Stimulated activated CD4-positive, alpha-beta T cell treated with anti-CD3 and anti-CD28 coated beads, TNF-alpha, amount 100 ng/mL, for 1 hour (primary cell): ENCODE results near the gene TAF6L.
"Not testable (repeated sequence)": the region's sequence is repeated elsewhere in the genome, so short reads cannot be mapped to it uniquely, and the experiment has no call there.

Experiments used
- DNase-seq, 3 donors: peaks; one replicate each; pipeline ENCODE4 v3.0.0-alpha.2; 2020; ENCODE audit warnings: low read depth in 3 of 3, low spot score in 1 of 3

The TAF6L gene

GRCh38 chr11:62771144-62772021 lies at the start of gene TAF6L:
Gene TAF6L, plus strand, starts transcription at chr11:62771396. Its CDS starts 4,388 bp downstream, at chr11:62775784.
- DNase-seq = peak; percentile 74 to 89 (median 78)

- no peak for DNase-seq
These were observed 49.2 kb upstream of the TAF6L start for GRCh38 chr11:62721994-62722393.

- DNase-seq = no peak
These were observed 47.0 kb upstream of the TAF6L start for GRCh38 chr11:62724171-62724570.

GRCh38 chr11:62725646-62726045 lies 45.5 kb upstream of the TAF6L start:
- DNase-seq = no peak

DNA sequence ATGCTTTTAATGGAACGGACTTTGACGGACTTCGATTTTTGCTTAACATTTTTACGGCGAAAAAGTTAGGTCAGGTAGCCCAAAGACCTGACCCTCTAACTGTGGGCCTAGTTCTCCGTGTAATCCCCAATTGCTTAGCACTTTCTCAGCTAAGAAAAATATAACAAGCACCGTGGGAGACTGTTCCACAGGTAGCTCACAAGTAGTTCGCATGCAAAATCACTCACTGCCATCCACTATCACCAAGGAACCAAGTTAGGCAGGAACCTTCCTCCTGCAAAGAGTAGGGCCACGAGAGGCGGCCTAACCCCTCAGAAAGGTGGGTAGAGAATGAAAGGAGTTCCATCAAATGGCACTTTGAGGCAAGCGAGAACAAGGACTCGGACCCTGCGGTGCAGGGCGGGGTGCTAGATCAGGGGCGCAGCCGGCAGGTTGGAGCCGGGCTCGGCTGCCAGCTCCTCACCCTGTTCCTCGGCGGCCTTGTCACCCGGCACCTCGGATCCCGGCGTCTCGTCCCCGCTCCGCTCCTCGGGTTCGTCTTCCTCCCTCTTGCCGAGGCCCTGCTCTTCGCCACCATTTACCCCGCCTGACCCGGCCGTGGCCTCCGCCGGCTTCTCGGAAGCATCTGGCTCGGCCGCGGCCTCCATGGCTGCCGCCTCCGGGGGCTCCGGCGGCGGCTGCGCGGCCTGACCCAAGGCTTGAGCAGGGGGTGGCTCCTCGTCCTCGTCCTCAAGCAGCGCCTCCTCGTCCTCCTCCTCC lies 44.9 kb upstream of the TAF6L start:
- no peak for DNase-seq

GRCh38 chr11:62726915-62727164 lies 44.4 kb upstream of the TAF6L start:
- peak in 1 of 3 donors; percentile 33 for DNase-seq

- DNase-seq = peak; percentile 95 to 98 (median 98)
These were observed 43.9 kb upstream of the TAF6L start, which contains the start of gene HNRNPUL2 for GRCh38 chr11:62727165-62727871. Gene HNRNPUL2, minus strand, starts transcription at chr11:62727457. Its CDS starts 301 bp downstream, at chr11:62727156.

- DNase-seq = peak; percentile 43 to 68 (median 60)
These were observed 43.4 kb upstream of the TAF6L start for GRCh38 chr11:62727872-62728170.

- peak; percentile 58 to 69 (median 63) for DNase-seq
These were observed 42.8 kb upstream of the TAF6L start, which contains the start of gene TTC9C for GRCh38 chr11:62728171-62728988. Gene TTC9C, plus strand, starts transcription at chr11:62728486. Its CDS starts 363 bp downstream, at chr11:62728849.

- DNase-seq = not testable (repeated sequence)
These were observed 41.1 kb upstream of the TAF6L start for GRCh38 chr11:62730076-62730475.

DNA sequence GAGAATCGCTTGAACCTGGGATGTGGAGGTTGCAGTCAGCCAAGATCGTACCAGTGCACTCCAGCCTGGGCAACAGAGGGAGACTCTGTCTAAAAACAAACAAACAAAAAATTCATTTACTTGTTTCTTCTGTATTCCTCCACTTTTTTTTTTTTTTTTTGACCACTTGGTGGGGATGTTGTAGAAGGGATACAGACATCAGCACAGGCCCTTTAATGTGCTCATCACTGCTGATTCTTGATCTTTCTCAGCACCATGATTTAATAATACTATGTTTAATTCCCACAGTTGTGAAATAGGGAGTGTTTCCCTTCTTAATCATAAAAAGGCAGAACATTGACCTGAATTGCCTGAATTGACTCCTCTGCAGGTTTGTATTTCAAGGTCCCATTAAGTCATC lies 38.4 kb upstream of the TAF6L start:
- DNase-seq = no peak

- DNase-seq = no peak
These were observed 34.0 kb upstream of the TAF6L start for GRCh38 chr11:62737196-62737595.

DNA sequence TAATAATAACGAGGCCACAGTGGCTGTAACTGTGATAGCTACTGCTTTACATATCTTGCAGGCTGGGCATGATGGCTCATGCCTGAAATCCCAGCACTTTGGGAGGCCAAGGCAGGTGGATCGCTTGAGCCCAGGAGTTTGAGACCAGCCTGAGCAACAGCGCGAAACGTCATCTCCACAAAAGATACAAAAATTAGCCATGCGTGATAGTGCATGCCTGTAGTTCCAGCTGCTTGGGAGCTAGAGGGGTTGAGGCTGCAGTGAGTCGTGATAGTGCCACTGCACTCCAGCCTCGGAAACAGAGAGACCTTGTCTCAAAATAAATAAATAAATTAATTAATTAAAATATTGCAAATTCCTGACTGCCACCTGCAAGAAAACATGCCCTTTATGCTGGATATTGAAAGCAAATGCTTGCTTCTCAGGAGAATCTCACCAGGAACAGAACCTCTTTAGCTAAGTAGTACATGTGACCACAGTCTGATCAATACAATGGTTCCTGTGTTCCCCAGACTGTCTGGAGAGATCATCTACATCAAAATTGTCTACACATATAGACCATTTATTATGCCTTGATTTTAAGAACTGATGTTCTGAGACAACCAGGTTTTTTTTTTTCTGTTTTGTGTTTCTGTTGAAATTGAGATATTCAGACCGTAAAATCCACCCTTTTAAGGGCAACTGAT lies 23.6 kb upstream of the TAF6L start:
- DNase-seq = no peak

- DNase-seq = not testable (repeated sequence)
These were observed 21.3 kb upstream of the TAF6L start for GRCh38 chr11:62749931-62750330.

- no peak for DNase-seq
These were observed 18.9 kb upstream of the TAF6L start for GRCh38 chr11:62752177-62752785.

DNA sequence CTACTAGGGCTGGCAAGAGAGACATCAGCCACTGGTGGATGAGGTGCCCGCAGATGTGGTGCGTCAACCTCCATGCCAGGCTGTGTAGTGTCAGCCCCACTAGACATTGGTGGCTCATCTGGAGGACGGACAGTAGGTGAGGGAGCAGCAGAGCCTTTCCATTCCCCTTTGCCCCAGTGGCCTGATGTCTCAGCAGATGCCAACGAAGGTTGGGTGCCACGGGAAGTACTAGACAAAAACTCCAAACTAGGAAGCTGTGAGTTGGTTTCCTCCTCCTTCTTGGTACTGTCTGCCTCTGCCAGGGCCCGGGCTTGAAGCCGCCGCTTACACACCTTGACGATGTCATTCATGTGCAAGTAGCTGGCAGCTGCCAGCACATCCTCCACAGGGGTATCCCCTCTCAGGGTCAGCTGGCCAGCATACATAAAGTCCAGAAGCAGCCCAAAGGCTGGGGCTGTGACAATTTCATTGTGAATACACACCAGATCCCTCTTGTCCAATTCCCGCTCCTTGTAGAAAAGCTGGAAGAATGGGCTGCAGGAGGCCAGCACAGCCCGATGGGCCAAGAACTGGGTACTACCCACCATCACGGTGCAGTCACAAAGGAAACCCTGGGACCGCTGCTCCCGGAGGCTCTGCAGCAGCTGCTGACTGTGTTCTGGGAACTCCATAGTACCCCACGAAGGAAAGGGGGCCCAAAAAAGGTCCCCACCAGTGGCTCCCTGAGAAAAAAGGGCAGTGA lies 18.0 kb upstream of the TAF6L start:
- no peak for DNase-seq

- peak; percentile 89 to 94 (median 93) for DNase-seq
These were observed 17.2 kb upstream of the TAF6L start, which contains the start of gene ZBTB3 for GRCh38 chr11:62753736-62754603. Gene ZBTB3, minus strand, starts transcription at chr11:62754160. Its CDS starts 496 bp downstream, at chr11:62753664.

DNA sequence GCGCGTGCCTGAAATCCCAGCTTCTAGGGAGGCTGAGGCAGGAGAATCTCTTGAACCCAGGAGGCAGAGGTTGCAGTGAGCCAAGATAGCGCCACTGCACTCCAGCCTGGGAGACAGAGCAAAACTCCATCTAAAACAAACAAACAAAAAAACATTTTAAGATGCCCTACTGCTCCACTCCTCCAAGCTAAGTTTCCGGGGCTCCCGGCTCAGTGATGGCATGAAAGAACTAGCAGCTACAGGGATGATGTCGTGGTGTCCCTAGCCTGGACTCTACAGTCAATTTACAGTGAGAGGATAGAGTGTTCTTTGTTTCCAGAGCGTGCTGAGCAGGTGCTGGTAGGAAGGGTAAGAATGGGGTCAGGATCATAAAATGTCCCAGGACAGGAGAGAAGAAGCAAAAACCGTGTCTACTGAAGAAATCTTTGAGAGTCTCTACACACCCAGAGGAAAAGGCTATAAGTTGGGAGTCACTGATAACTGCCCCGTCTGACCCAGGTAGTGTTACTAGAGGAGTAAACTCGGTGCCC lies 16.0 kb upstream of the TAF6L start:
- no peak for DNase-seq
